HG03103 (cell line): ENCODE results near the gene DCP1A.
"Not testable (repeated sequence)": the region's sequence is repeated elsewhere in the genome, so short reads cannot be mapped to it uniquely, and the experiment has no call there.

Source experiments
- ATAC-seq: cut with Tn5 transposase; IDR thresholded peaks from one replicate; pipeline ENCODE4 v1.9.1; 2021; ENCODE audit warnings: low read depth; ENCODE audit not compliant: unreplicated experiment

The DCP1A gene

GRCh38 chr3:53329897-53330296 is 17.4 kb downstream of the DCP1A start:
- ATAC-seq, result no peak

- ATAC-seq, result no peak
These were observed 18.6 kb downstream of the DCP1A start for GRCh38 chr3:53328746-53329145.

- not testable (repeated sequence) for ATAC-seq
These were observed 19.4 kb downstream of the DCP1A start for GRCh38 chr3:53327986-53328385.

- no peak for ATAC-seq
These were observed 23.2 kb downstream of the DCP1A start for GRCh38 chr3:53324105-53324504.

GRCh38 chr3:53320697-53321096 is 26.6 kb downstream of the DCP1A start:
- ATAC-seq, result no peak

GRCh38 chr3:53318522-53318921 is 28.8 kb downstream of the DCP1A start:
- no peak for ATAC-seq

GRCh38 chr3:53312832-53313231 is 34.5 kb downstream of the DCP1A start:
- no peak for ATAC-seq

GRCh38 chr3:53311882-53312281 is 35.5 kb downstream of the DCP1A start:
- no peak for ATAC-seq

GRCh38 chr3:53303957-53304356 is 43.4 kb downstream of the DCP1A start:
- no peak for ATAC-seq

GRCh38 chr3:53303549-53303948 is 43.8 kb downstream of the DCP1A start:
- ATAC-seq, result no peak

GRCh38 chr3:53300826-53301225 is 46.5 kb downstream of the DCP1A start:
- ATAC-seq, result no peak

- not testable (repeated sequence) for ATAC-seq
These were observed 47.7 kb downstream of the DCP1A start for GRCh38 chr3:53299611-53300023.

GRCh38 chr3:53295410-53295809 is 51.9 kb downstream of the DCP1A start:
- ATAC-seq, result no peak

GRCh38 chr3:53293867-53294266 is 53.5 kb downstream of the DCP1A start:
- ATAC-seq, result no peak

GRCh38 chr3:53288214-53288613 is 59.1 kb downstream of the DCP1A start:
- ATAC-seq, result no peak

GRCh38 chr3:53287131-53287629 is 60.2 kb downstream of the DCP1A start:
- no peak for ATAC-seq

- ATAC-seq, result no peak
These were observed 60.6 kb downstream of the DCP1A start for GRCh38 chr3:53286727-53287126.

GRCh38 chr3:53282581-53282980 is 64.8 kb downstream of the DCP1A start:
- ATAC-seq, result no peak

- ATAC-seq, result no peak
These were observed 68.7 kb downstream of the DCP1A start for GRCh38 chr3:53278667-53279066.

GRCh38 chr3:53274938-53275605 is 72.3 kb downstream of the DCP1A start:
- no peak for ATAC-seq

- no peak for ATAC-seq
These were observed 74.1 kb downstream of the DCP1A start for GRCh38 chr3:53273146-53273670.
